Activated naive CD4-positive, alpha-beta T cell treated with anti-CD3 and anti-CD28 coated beads, Interleukin-2, amount 10 ng/mL, durations not matched to agents 7 days and 5 days (primary cell): ENCODE data around the gene TSPYL1.
"Not testable (repeated sequence)": the region's sequence is repeated elsewhere in the genome, so short reads cannot be mapped to it uniquely, and the experiment has no call there.

Experiments
- CTCF ChIA-PET: fragments of 350-600 bp; sonication (Branson Sonifier 250); formaldehyde crosslinking; loops from one replicate; lab custom pipeline; 2021; ENCODE audit warnings: antibody characterized with exemption; lab: Charles Lee
- DNase-seq: peaks from one replicate; pipeline ENCODE4 v3.0.0-alpha.2; 2020
- H3K27ac Mint-ChIP-seq: one replicate; pipeline ENCODE4 v1.8.0; 2021; ENCODE audit warnings: mild to moderate bottlenecking, moderate library complexity, mixed read lengths
- H3K27me3 Mint-ChIP-seq: one replicate; pipeline ENCODE4 v1.8.0; 2021; ENCODE audit warnings: mild to moderate bottlenecking, mixed read lengths
- H3K36me3 Mint-ChIP-seq: one replicate; pipeline ENCODE4 v1.8.0; 2021; ENCODE audit warnings: mixed read lengths
- H3K4me1 Mint-ChIP-seq: one replicate; pipeline ENCODE4 v1.8.0; 2021; ENCODE audit warnings: mixed read lengths
- H3K4me3 Mint-ChIP-seq: one replicate; pipeline ENCODE4 v1.8.0; 2021; ENCODE audit warnings: mild to moderate bottlenecking, moderate library complexity, mixed read lengths
- H3K9me3 Mint-ChIP-seq: one replicate; pipeline ENCODE4 v1.8.0; 2021; ENCODE audit warnings: mixed read lengths

Gene TSPYL1

GRCh38 chr6:116286773-116287358, 7.1 kb upstream of the TSPYL1 start:
- H3K27me3 Mint-ChIP-seq: no peaks in the 10 kb centered on the region
- no peak for DNase-seq
- H3K9me3 Mint-ChIP-seq: no peaks in the 10 kb centered on the region
- no peaks in the 10 kb centered on the region for H3K4me1 Mint-ChIP-seq
- H3K27ac Mint-ChIP-seq: no peak overlapping the region
- H3K4me3 Mint-ChIP-seq: no peak overlapping the region
- CTCF ChIA-PET: interaction anchor here (0.6 to 3.6 kb wide), 18 partner anchors 8 to 358 kb away, joined by 3 to 30 read pairs (median 5); partner anchors contain the start of gene CALHM4
- H3K36me3 Mint-ChIP-seq: no peaks in the 10 kb centered on the region

- CTCF ChIA-PET, H3K27me3 Mint-ChIP-seq, DNase-seq, H3K36me3 Mint-ChIP-seq, H3K27ac Mint-ChIP-seq, H3K4me3 Mint-ChIP-seq, H3K9me3 Mint-ChIP-seq: not testable (repeated sequence)
- peaks cover 11% of the 10 kb centered on the region for H3K4me1 Mint-ChIP-seq
Observed at GRCh38 chr6:116284984-116285383, 5.3 kb upstream of the TSPYL1 start.

- H3K27me3 Mint-ChIP-seq: peaks cover 7% of the 10 kb centered on the region
- peaks cover 13% of the 10 kb centered on the region for H3K36me3 Mint-ChIP-seq
- H3K4me1 Mint-ChIP-seq: peaks cover 24% of the 10 kb centered on the region
- DNase-seq: no peak
- no peak overlapping the region for H3K4me3 Mint-ChIP-seq
- CTCF ChIA-PET: no interaction called here
- H3K27ac Mint-ChIP-seq: no peak overlapping the region
- no peaks in the 10 kb centered on the region for H3K9me3 Mint-ChIP-seq
Observed at GRCh38 chr6:116283191-116283590, 3.5 kb upstream of the TSPYL1 start.

GRCh38 chr6:116282698-116283097, 3.0 kb upstream of the TSPYL1 start:
- H3K4me3 Mint-ChIP-seq: no peak overlapping the region
- CTCF ChIA-PET: no interaction called here
- no peak for DNase-seq
- peaks cover 29% of the 10 kb centered on the region for H3K4me1 Mint-ChIP-seq
- H3K9me3 Mint-ChIP-seq: no peaks in the 10 kb centered on the region
- peaks cover 18% of the 10 kb centered on the region for H3K36me3 Mint-ChIP-seq
- peaks cover 7% of the 10 kb centered on the region for H3K27me3 Mint-ChIP-seq
- no peak overlapping the region for H3K27ac Mint-ChIP-seq

- Mint-ChIP-seq H3K9me3 (no peaks in the 10 kb centered on the region), H3K27ac (no peak overlapping the region), H3K36me3 (peaks cover 31% of the 10 kb centered on the region), H3K27me3 (peaks cover 7% of the 10 kb centered on the region), H3K4me3 (no peak overlapping the region), H3K4me1 (peaks cover 46% of the 10 kb centered on the region)
- DNase-seq: no peak
- CTCF ChIA-PET: interaction anchor here (1.6 to 5.0 kb wide), 3 partner anchors 12 to 254 kb away, joined by 4 to 26 read pairs (median 5); no protein-coding TSS in a partner anchor
Observed at GRCh38 chr6:116280933-116281316, 1.2 kb upstream of the TSPYL1 start.

- Mint-ChIP-seq H3K9me3 (no peaks in the 10 kb centered on the region), H3K36me3 (peaks cover 35% of the 10 kb centered on the region), H3K27ac (peak overlapping the region; percentile 97), H3K27me3 (peaks cover 7% of the 10 kb centered on the region), H3K4me3 (peak overlapping the region; percentile 95), H3K4me1 (peaks cover 49% of the 10 kb centered on the region)
- no peak for DNase-seq
- CTCF ChIA-PET: interaction anchor here (1.0 to 5.0 kb wide), 4 partner anchors 11 to 255 kb away, joined by 3 to 26 read pairs (median 4); no protein-coding TSS in a partner anchor
Observed at GRCh38 chr6:116280161-116280932, 617 bp upstream of the TSPYL1 start.

- DNase-seq: peak; percentile 39
- peaks cover 43% of the 10 kb centered on the region for H3K36me3 Mint-ChIP-seq
- peaks cover 7% of the 10 kb centered on the region for H3K27me3 Mint-ChIP-seq
- peaks cover 54% of the 10 kb centered on the region for H3K4me1 Mint-ChIP-seq
- CTCF ChIA-PET: interaction anchor here (1.0 to 5.0 kb wide), 3 partner anchors 9 to 292 kb away, joined by 3 to 26 read pairs (median 4); partner anchors contain the start of gene RWDD1
- H3K27ac Mint-ChIP-seq: peak overlapping the region; percentile 97
- H3K4me3 Mint-ChIP-seq: peak overlapping the region; percentile 95
- no peaks in the 10 kb centered on the region for H3K9me3 Mint-ChIP-seq
Observed at GRCh38 chr6:116278854-116279231, 887 bp downstream of the TSPYL1 start.

GRCh38 chr6:116278481-116278829, 1.3 kb downstream of the TSPYL1 start:
- peaks cover 54% of the 10 kb centered on the region for H3K4me1 Mint-ChIP-seq
- peak overlapping the region; percentile 95 for H3K4me3 Mint-ChIP-seq
- no peak for DNase-seq
- CTCF ChIA-PET: interaction anchor here (0.5 to 5.0 kb wide), 2 partner anchors 9 to 159 kb away, joined by 3 to 26 read pairs; no protein-coding TSS in a partner anchor
- no peaks in the 10 kb centered on the region for H3K9me3 Mint-ChIP-seq
- H3K36me3 Mint-ChIP-seq: peaks cover 45% of the 10 kb centered on the region
- peaks cover 7% of the 10 kb centered on the region for H3K27me3 Mint-ChIP-seq
- peak overlapping the region; percentile 97 for H3K27ac Mint-ChIP-seq

- H3K27me3 Mint-ChIP-seq: peaks cover 7% of the 10 kb centered on the region
- peaks cover 54% of the 10 kb centered on the region for H3K4me1 Mint-ChIP-seq
- H3K36me3 Mint-ChIP-seq: peaks cover 49% of the 10 kb centered on the region
- peak overlapping the region; percentile 95 for H3K4me3 Mint-ChIP-seq
- CTCF ChIA-PET: interaction anchor here (0.8 to 5.0 kb wide), 5 partner anchors 8 to 284 kb away, joined by 3 to 26 read pairs (median 4); no protein-coding TSS in a partner anchor
- no peaks in the 10 kb centered on the region for H3K9me3 Mint-ChIP-seq
- peak overlapping the region; percentile 1 for H3K27ac Mint-ChIP-seq
- DNase-seq: no peak
Observed at GRCh38 chr6:116277124-116277523, 2.6 kb downstream of the TSPYL1 start.

- Mint-ChIP-seq H3K4me1 (peaks cover 14% of the 10 kb centered on the region), H3K9me3 (no peaks in the 10 kb centered on the region), H3K27me3 (no peaks in the 10 kb centered on the region), H3K36me3 (peaks cover 21% of the 10 kb centered on the region), H3K4me3 (no peak overlapping the region), H3K27ac (no peak overlapping the region)
- CTCF ChIA-PET: interaction anchor here (1.0 to 2.7 kb wide), 3 partner anchors 13 to 291 kb away, joined by 3 to 10 read pairs (median 3); no protein-coding TSS in a partner anchor
- DNase-seq: no peak
Observed at GRCh38 chr6:116271149-116271708, 8.5 kb downstream of the TSPYL1 start.

- H3K27ac Mint-ChIP-seq: no peak overlapping the region
- no peak overlapping the region for H3K4me3 Mint-ChIP-seq
- H3K4me1 Mint-ChIP-seq: peaks cover 4% of the 10 kb centered on the region
- H3K9me3 Mint-ChIP-seq: peaks cover 5% of the 10 kb centered on the region
- CTCF ChIA-PET: interaction anchor here (0.8 to 2.6 kb wide), 17 partner anchors 10 to 578 kb away, joined by 3 to 26 read pairs (median 5); partner anchors contain the start of genes TSPYL1 and TSPYL4
- H3K27me3 Mint-ChIP-seq: no peaks in the 10 kb centered on the region
- no peak for DNase-seq
- H3K36me3 Mint-ChIP-seq: peaks cover 16% of the 10 kb centered on the region
Observed at GRCh38 chr6:116268589-116269293, 11.0 kb downstream of the TSPYL1 start.

GRCh38 chr6:116267836-116268588, 11.7 kb downstream of the TSPYL1 start:
- CTCF ChIA-PET: interaction anchor here (0.7 to 2.6 kb wide), 25 partner anchors 9 to 578 kb away, joined by 3 to 26 read pairs (median 4); partner anchors contain the start of genes TSPYL1 and TSPYL4
- no peak for DNase-seq
- Mint-ChIP-seq H3K36me3 (peaks cover 15% of the 10 kb centered on the region), H3K9me3 (peaks cover 10% of the 10 kb centered on the region), H3K4me1 (peaks cover 4% of the 10 kb centered on the region), H3K27ac (no peak overlapping the region), H3K4me3 (no peak overlapping the region), H3K27me3 (no peaks in the 10 kb centered on the region)

- CTCF ChIA-PET: interaction anchor here (0.8 to 2.6 kb wide), 9 partner anchors 8 to 295 kb away, joined by 3 to 12 read pairs (median 3); partner anchors contain the start of genes TSPYL1 and TSPYL4
- H3K9me3 Mint-ChIP-seq: peaks cover 13% of the 10 kb centered on the region
- H3K27ac Mint-ChIP-seq: no peak overlapping the region
- peaks cover 16% of the 10 kb centered on the region for H3K36me3 Mint-ChIP-seq
- peaks cover 4% of the 10 kb centered on the region for H3K4me1 Mint-ChIP-seq
- no peak for DNase-seq
- no peak overlapping the region for H3K4me3 Mint-ChIP-seq
- H3K27me3 Mint-ChIP-seq: no peaks in the 10 kb centered on the region
Observed at GRCh38 chr6:116266803-116267202, 12.9 kb downstream of the TSPYL1 start.
